Mesothelial cell of epicardium (in vitro differentiated cells): ENCODE data around the gene KLHL30. TPM values are rescaled to one million over a fixed set of nuclear protein-coding genes. Genes with fewer than 3 reads are reported as not detected.

Source experiments
- DNase-seq, 2 experiments: peaks; one replicate each; pipeline ENCODE4 v3.0.0; 2021; ENCODE audit warnings: low spot score in 2 of 2; ENCODE audit not compliant: unreplicated experiment in 2 of 2
- H3K27ac Mint-ChIP-seq: 2 replicates; pipeline ENCODE4 v1.8.0; 2021; ENCODE audit warnings: mixed read lengths
- H3K27me3 Mint-ChIP-seq: 2 replicates; pipeline ENCODE4 v1.8.0; 2021; ENCODE audit warnings: low read depth, mixed read lengths
- H3K36me3 Mint-ChIP-seq: 2 replicates; pipeline ENCODE4 v1.8.0; 2021; ENCODE audit warnings: mixed read lengths
- H3K4me1 Mint-ChIP-seq: 2 replicates; pipeline ENCODE4 v1.8.0; 2021; ENCODE audit warnings: mixed read lengths
- H3K4me3 Mint-ChIP-seq: 2 replicates; pipeline ENCODE4 v1.8.0; 2021; ENCODE audit warnings: mild to moderate bottlenecking, moderate library complexity, mixed read lengths
- H3K9me3 Mint-ChIP-seq: 2 replicates; pipeline ENCODE4 v1.8.0; 2021; ENCODE audit warnings: mixed read lengths
- total RNA-seq: library from RNA; stranded (reverse); gene quantifications from 3 replicates; pipeline ENCODE4 v1.2.1, GENCODE V29; 2021
- TF ChIP-seq, protein P1 (sequence below): fragments of 200-600 bp; sonication (generic); IDR thresholded peaks from one replicate; pipeline ENCODE4 v1.5.0; 2021; ENCODE audit warnings: antibody characterized with exemption; ENCODE audit not compliant: unreplicated experiment

KLHL30 gene
- total RNA-seq, 1 donor from 2014 or later, result 0.16 TPM

DNA sequence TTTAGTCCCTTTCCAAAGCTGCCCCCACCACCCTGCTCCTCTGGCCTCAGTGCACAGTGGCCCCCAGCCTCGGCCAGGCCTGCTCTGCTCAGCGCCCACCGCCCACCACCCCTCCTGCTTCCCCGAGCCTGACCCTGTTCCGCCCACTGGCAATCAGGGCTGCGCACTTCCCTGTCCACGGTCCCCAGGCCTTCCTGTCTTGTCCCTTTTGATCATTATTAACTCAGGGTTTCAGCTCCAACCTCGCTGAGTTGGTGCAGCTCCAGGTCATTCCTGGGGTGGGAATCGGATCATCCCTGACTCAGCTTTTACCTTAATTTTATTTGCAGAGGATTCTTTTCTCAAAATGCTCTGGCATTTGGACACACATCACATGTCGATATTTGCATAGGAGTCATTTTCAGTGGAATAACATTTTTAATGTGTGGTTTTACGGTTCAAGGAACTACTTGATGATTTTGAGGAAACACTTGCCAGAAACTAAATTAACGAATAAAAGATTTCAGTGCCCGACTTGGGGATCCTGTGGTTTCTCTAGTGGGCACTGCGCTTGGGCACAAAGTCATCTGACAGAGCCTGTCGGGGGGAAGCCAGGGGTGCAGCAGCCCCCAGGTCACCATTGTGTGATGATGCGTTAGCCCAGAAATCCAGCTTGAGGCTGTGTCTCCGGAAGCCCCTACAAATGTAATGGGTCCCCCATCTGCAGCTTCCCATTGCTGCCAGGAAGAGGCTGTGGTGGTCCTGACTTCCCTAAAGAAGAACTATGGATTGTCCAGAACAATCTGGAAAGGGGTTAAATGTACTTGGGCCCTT, 39.4 kb upstream of the KLHL30 start:
- H3K4me3 Mint-ChIP-seq, result no peak overlapping the region

GRCh38 chr2:238099714-238100048, 38.8 kb upstream of the KLHL30 start:
- peaks cover 1% of the 10 kb centered on the region for H3K36me3 Mint-ChIP-seq
- DNase-seq, result no peak
- no peak overlapping the region for H3K4me3 Mint-ChIP-seq
- no peaks in the 10 kb centered on the region for H3K9me3 Mint-ChIP-seq
- no peaks in the 10 kb centered on the region for H3K27me3 Mint-ChIP-seq
- TF ChIP-seq, protein P1, sequence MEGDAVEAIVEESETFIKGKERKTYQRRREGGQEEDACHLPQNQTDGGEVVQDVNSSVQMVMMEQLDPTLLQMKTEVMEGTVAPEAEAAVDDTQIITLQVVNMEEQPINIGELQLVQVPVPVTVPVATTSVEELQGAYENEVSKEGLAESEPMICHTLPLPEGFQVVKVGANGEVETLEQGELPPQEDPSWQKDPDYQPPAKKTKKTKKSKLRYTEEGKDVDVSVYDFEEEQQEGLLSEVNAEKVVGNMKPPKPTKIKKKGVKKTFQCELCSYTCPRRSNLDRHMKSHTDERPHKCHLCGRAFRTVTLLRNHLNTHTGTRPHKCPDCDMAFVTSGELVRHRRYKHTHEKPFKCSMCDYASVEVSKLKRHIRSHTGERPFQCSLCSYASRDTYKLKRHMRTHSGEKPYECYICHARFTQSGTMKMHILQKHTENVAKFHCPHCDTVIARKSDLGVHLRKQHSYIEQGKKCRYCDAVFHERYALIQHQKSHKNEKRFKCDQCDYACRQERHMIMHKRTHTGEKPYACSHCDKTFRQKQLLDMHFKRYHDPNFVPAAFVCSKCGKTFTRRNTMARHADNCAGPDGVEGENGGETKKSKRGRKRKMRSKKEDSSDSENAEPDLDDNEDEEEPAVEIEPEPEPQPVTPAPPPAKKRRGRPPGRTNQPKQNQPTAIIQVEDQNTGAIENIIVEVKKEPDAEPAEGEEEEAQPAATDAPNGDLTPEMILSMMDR, result no peak
- H3K4me1 Mint-ChIP-seq, result peaks cover 2% of the 10 kb centered on the region
- no peak overlapping the region for H3K27ac Mint-ChIP-seq

More for the DNA sequence above, 39.4 kb upstream of the KLHL30 start:
- DNase-seq, result no peak
- H3K9me3 Mint-ChIP-seq, result no peaks in the 10 kb centered on the region
- peaks cover 2% of the 10 kb centered on the region for H3K4me1 Mint-ChIP-seq
- H3K27ac Mint-ChIP-seq, result no peak overlapping the region
- peaks cover 1% of the 10 kb centered on the region for H3K36me3 Mint-ChIP-seq
- H3K27me3 Mint-ChIP-seq, result no peaks in the 10 kb centered on the region
- TF ChIP-seq, protein P1, result no peak

DNA sequence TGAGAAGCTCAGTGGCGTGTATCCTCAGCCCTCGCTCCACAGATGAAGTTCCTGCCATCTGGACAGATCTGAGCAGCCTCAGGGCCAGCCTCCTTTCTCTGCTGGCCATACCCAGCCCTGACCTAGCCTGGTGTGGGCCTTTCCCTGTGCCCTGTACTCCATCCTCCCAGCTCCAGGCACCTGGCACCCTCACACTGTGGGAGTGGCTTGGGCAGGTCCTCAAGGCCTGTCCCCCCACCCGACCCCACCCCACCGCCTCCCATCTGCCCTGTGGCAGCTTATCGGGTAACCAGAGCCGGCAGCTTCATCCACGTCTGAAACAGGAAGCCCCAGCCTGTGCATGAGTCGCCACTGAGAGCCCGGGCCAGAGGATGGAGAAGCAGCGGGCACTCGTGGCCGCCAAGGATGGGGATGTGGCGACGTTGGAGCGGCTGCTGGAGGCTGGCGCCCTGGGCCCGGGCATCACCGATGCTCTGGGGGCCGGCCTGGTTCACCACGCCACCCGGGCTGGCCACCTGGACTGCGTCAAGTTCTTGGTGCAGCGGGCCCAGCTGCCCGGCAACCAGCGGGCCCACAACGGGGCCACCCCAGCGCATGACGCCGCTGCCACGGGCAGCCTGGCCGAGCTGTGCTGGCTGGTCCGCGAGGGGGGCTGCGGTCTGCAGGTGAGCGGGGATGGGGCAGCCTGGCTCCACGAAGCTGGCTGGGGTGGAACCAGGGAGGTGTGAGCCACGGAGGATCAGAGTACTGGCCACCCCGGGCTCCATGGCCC, 38.2 kb upstream of the KLHL30 start, which contains the start of gene ESPNL:
Gene ESPNL (plus strand): TSS at position 292 of the 772 bp plus-strand sequence. CDS start 80 bp downstream, at position 372.
- Mint-ChIP-seq H3K4me3 (no peak within 1 kb of the TSS), H3K4me1 (peaks cover 2% of the 10 kb centered on the region), H3K36me3 (peaks cover 1% of the 10 kb centered on the region), H3K27ac (no peak within 1 kb of the TSS), H3K27me3 (no peaks in the 10 kb centered on the region), H3K9me3 (no peaks in the 10 kb centered on the region)
- TF ChIP-seq, protein P1, result no peak
- no peak for DNase-seq

DNA sequence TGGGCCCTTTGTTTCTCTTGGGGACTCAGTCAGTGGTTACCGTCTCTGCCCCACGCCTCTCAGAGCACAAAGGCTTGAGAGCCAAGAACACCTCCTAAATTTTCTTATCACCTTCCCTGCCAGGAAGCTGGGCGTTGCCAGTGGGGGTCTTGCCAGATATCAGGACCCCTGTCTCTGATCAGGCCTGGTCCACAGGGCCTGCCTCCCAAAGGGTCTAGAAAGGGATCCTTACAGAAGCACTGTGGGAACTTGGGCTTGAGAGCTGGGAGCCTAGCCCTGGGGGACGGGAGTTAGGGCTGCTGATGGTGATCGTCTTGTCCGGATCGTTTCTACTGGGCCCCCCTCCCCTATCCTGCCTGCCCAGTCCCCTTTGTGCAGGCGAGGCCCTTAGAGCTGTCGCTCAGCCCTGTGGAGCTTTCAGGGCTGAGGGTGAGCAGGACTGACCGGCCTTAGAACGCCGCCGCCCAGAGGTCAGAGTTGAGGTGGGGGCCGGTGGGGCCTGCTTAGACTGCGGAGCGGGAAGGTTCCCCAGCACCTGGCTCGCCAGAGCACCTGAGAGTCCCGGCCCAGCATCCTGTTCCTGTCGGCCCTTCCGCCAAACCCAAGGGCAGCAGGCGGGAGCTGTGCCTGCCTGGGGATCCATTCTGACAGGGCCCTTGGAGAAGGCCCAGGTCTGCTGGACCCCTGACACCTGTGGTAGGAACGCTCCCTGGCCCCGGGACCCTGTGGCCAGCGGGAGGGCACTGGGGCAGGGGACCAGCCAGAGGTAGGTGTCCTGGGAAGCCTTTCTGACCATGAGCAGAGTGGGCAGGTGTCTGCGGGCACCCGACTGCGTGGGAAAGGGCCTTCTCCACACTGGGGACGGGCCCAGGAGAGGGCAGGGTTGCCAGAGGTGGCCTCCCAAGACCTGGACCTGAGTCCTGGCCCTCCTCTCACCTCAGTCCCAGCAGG, 37.4 kb upstream of the KLHL30 start:
- Mint-ChIP-seq H3K27ac (no peak overlapping the region), H3K9me3 (no peaks in the 10 kb centered on the region), H3K36me3 (peaks cover 1% of the 10 kb centered on the region), H3K27me3 (no peaks in the 10 kb centered on the region), H3K4me3 (no peak overlapping the region), H3K4me1 (peaks cover 2% of the 10 kb centered on the region)
- DNase-seq, result no peak
- TF ChIP-seq, protein P1, result no peak
